COLO668 (cell line): ENCODE results near the gene CTXN1.
A peak's percentile ranks its signal among the peaks of the same experiment; 100 is the strongest.
"Not testable (repeated sequence)": the region's sequence is repeated elsewhere in the genome, so short reads cannot be mapped to it uniquely, and the experiment has no call there.

Source experiments
- DNase-seq: peaks from one replicate; lab custom pipeline; 2025; ENCODE audit not compliant: unreplicated experiment; lab: John Stamatoyannopoulos, UW

CTXN1 gene

GRCh38 chr19:7926727-7927604, 1.0 kb upstream of the CTXN1 start:
- no peak for DNase-seq

GRCh38 chr19:7925171-7925851, 624 bp downstream of the CTXN1 start:
- DNase-seq = peak; percentile 81

- no peak for DNase-seq
These were observed 1.2 kb downstream of the CTXN1 start for GRCh38 chr19:7924651-7925170.

- DNase-seq = no peak
These were observed 1.7 kb downstream of the CTXN1 start for GRCh38 chr19:7924241-7924640.

GRCh38 chr19:7923295-7924191, 2.4 kb downstream of the CTXN1 start:
- DNase-seq = no peak

GRCh38 chr19:7922836-7923195, 3.1 kb downstream of the CTXN1 start:
- no peak for DNase-seq

GRCh38 chr19:7921967-7922835, 3.7 kb downstream of the CTXN1 start:
- DNase-seq = no peak

GRCh38 chr19:7921302-7921966, 4.5 kb downstream of the CTXN1 start:
- no peak for DNase-seq

GRCh38 chr19:7920519-7921301, 5.2 kb downstream of the CTXN1 start:
- peak; percentile 99 for DNase-seq

- DNase-seq = peak; percentile 98
These were observed 6.1 kb downstream of the CTXN1 start, which contains the start of gene SNAPC2 for GRCh38 chr19:7919610-7920518. Gene SNAPC2 (plus strand): TSS chr19:7920338. CDS start chr19:7920367, 29 bp downstream.

GRCh38 chr19:7918615-7919421, 7.1 kb downstream of the CTXN1 start:
- DNase-seq = no peak

GRCh38 chr19:7918062-7918614, 7.8 kb downstream of the CTXN1 start:
- not testable (repeated sequence) for DNase-seq

- peak; percentile 67 for DNase-seq
These were observed 8.5 kb downstream of the CTXN1 start for GRCh38 chr19:7917267-7918061.

GRCh38 chr19:7916955-7917266, 9.0 kb downstream of the CTXN1 start:
- no peak for DNase-seq

GRCh38 chr19:7916103-7916954, 9.6 kb downstream of the CTXN1 start:
- DNase-seq = peak; percentile 39
